GM19099 (cell line): ENCODE data around the gene NUDT6.

Experiments
- POLR2A ChIP-seq: IDR thresholded peaks from 3 replicates; pipeline ENCODE4 v1.6.1; 2011; ENCODE audit warnings: low read depth; ENCODE audit not compliant: insufficient read length; ENCODE audit errors: extremely low read depth

Gene NUDT6

DNA sequence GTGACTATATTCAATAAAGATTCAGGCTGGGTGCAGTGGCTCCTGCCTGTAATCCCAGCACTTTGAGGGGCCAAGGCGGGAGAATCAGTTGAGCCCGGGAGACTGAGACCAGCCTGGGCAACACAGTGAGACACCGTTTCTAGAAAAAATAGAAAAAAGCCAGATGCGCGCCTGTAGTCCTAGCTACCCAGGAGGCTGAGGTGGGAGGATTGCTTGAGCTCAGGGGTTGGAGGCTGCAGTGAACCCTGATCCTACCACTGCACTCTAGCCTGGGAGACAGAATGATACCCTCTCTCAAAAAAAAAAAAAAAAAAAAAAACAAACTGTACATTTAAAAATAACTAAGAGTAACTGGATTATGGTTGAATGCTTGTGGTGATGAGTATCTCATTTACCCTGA is 1.1 kb downstream of the NUDT6 start:
- TF ChIP-seq POLR2A: no peak

GRCh38 chr4:122920473-122920872 is 1.9 kb downstream of the NUDT6 start:
- TF ChIP-seq POLR2A: no peak

- TF ChIP-seq POLR2A: no peak
Measured at GRCh38 chr4:122917731-122918130, 4.7 kb downstream of the NUDT6 start.

DNA sequence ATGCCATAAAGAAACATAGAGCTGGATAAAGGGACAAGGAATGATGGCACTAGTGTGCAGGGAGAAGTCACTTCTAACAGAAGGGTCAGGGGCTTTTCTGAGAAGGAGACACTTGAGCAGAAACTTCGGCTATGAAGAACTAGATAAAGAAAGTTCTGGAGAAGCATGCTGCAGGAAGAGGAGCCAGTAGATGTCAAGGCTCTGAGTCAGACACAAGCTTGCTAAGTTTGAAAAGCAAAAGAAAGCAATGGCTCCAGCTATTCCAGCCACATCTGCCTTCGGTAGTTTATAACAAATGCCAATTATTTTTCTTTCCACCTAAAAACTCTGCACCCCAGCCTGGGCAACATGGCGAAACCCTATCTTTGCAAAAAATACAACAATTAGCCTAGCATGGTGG is 7.5 kb downstream of the NUDT6 start:
- no peak for TF ChIP-seq POLR2A

DNA sequence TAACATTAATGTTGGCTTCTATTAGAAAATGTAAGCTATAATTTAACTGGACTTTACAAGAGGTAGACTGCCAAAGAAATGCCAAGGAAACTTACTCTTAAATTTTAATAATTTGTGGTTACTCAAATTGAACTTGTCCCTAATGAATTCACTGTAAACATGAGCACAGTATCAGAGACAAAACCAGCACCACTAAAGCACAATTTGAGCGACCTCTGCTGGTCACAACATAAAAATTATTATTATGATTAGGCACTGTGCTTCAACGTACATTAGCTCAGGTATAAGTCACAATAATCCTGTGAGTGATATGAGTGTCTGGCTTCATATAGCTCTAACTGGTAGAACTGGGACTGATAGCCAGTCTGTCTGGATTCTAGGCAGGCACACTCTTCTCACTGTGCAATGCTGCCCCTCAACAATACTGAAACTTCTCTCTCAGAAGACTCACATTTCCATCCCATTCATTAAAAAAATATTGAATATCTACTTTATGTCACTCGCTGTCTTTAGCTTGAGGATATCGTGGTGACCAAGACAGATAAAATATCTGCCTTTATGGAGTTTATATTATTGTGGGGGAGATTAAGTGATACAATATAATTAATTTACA is 8.0 kb downstream of the NUDT6 start:
- no peak for TF ChIP-seq POLR2A

DNA sequence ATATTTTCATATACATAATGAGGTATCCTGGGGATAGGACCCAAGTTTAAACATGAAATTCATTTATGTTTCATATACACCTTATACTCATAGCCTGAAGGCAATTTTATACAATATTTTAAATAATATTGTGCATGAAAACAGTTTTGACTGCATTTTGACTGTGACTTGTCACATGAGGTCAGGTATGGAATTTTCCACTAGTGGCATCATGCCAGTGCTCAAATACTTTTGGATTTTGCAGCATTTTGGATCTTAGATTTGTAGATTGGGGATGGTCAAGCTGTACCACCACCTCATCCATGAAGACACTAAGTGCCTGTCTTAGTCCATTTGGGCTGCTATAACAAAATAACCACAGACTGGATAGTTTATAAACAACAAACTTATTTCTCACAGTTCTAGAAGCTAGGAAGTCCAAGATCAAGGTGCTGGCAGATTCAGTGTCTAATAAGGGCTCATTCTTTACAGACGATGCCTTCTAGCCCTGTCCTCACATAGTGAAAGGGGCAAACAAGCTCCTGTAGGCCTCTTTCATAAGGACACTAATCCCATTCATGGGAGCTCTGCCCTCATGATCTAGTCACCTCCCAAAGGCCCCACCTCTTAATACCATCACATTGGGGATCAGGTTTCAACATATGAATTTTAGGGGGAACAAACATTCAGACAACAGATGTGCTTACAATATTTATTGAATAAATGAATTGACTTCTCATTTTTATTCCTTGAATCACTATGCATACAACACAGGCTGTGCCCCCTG is 9.4 kb downstream of the NUDT6 start:
- no peak for TF ChIP-seq POLR2A

DNA sequence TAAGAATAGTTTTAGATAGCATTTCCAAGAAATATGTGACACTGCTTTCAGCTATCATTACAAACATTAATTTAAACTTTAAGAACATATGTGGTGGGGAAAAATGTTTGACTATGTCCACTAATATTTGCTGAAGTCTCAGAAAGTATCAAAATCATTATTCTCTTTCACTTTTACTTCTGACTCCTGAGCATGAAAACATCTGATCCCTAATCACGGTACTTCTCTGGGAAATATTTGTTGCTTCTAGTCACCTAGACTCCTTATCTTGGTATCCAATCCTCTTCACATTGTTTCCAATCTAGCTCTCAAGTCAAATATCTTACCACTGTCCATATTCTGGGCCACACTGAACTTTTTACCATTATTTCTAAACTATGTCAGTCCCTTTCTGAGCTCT is 10.8 kb downstream of the NUDT6 start:
- no peak for TF ChIP-seq POLR2A

DNA sequence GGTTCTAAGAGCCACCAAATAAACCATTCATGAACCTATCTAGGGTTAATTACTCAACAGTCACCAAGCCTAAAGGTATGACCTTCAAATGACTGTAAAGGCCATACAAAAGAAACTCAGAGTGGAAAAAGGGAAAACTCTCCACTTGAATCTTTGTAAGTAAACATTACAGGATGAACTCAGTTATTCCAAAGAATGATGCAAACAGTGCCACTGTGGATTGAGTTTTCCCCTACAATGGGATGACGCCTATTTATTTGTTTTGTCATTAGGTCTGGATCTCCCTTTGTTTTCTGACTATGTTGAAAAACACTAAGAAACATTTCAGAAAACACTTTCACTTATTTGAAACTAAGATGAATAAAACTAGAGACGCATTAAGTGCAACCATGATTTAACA is 12.7 kb downstream of the NUDT6 start:
- TF ChIP-seq POLR2A: no peak

- no peak for TF ChIP-seq POLR2A
Measured at GRCh38 chr4:122908223-122908622, 14.2 kb downstream of the NUDT6 start.

- TF ChIP-seq POLR2A: no peak
Measured at GRCh38 chr4:122906859-122907305, 15.5 kb downstream of the NUDT6 start.

GRCh38 chr4:122903766-122904288 is 18.6 kb downstream of the NUDT6 start:
- TF ChIP-seq POLR2A: no peak

DNA sequence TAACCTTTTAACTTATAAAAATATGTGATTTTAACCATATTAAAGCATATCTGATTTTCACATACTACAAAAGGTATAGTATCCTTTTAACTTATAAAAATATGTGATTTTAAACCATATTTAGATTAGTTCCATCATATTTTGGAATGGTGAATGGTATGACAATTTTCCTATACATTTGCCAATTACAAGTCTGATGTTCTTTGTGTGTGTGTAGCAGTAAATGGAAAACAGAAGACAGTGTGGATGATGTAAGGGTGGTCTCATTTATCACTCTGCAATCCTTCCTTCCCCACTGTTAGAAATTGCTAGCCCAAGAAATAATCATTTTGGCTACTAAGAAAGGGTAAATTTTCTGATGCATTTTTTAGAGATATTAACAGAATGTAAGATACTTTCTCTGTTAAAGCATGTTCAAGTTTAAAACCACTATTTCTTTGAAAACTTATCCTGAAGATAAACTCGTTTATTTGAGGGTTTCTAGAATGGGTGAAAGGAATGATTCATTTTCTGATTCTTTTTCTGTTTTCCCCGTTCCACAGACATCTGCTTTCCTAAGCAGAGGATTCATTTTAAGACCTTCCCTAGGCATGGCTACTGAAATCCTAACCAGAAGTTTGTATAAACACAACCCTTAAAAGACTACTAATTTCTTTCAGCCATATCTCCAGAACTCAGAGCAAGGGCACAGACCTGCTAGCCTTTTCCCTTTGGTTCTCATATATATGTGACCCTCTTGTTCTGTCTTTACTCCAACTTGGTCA is 21.0 kb downstream of the NUDT6 start:
- TF ChIP-seq POLR2A: no peak

- TF ChIP-seq POLR2A: no peak
Measured at GRCh38 chr4:122900314-122900713, 22.1 kb downstream of the NUDT6 start.

- TF ChIP-seq POLR2A: no peak
Measured at GRCh38 chr4:122899682-122900081, 22.7 kb downstream of the NUDT6 start.

- no peak for TF ChIP-seq POLR2A
Measured at GRCh38 chr4:122898370-122899150, 23.8 kb downstream of the NUDT6 start.
